ENCODE results near the gene QRICH1.

DNA sequence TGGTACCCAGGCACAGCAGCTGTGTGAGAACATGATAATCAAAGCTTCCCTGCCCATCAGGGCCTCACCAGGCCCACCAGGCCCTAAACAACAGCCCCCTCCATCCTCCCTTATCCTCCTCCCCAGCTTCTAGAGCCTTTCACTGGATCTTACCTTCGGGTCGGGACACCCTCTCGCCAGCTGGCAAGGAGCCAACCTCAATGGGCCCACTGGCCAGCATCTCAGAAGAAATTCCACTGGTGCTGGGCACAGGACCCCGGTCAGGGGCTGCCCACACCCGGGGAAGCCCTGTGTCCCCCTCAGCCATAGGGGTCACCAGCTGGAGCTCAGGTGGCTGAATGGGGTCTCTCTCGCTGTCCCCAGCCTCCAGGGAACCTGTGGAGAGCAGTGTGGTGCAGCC lies 17.5 kb upstream of the QRICH1 start:
- no peak for TF ChIP-seq POLR2A (IDR thresholded peaks at IDR 0.05)
- TF ChIP-seq, protein P1, sequence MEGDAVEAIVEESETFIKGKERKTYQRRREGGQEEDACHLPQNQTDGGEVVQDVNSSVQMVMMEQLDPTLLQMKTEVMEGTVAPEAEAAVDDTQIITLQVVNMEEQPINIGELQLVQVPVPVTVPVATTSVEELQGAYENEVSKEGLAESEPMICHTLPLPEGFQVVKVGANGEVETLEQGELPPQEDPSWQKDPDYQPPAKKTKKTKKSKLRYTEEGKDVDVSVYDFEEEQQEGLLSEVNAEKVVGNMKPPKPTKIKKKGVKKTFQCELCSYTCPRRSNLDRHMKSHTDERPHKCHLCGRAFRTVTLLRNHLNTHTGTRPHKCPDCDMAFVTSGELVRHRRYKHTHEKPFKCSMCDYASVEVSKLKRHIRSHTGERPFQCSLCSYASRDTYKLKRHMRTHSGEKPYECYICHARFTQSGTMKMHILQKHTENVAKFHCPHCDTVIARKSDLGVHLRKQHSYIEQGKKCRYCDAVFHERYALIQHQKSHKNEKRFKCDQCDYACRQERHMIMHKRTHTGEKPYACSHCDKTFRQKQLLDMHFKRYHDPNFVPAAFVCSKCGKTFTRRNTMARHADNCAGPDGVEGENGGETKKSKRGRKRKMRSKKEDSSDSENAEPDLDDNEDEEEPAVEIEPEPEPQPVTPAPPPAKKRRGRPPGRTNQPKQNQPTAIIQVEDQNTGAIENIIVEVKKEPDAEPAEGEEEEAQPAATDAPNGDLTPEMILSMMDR (IDR thresholded peaks at IDR 0.05) = no peak
